Astrocyte of the spinal cord (primary cell): ENCODE results near the gene GRIK2.

ENCODE experiments used
- DNase-seq: peaks from one replicate; pipeline ENCODE4 v3.0.0; 2011; ENCODE audit warnings: low read depth, low spot score
- H3K4me3 ChIP-seq: 2 replicates; pipeline ENCODE4 v1.5.1; 2011; ENCODE audit warnings: low read depth, mild to moderate bottlenecking, low read length, moderate library complexity
- CTCF ChIP-seq: IDR thresholded peaks from 2 replicates; pipeline ENCODE4 v1.5.1; 2012; ENCODE audit warnings: low read depth, mild to moderate bottlenecking, low read length, inconsistent platforms
- in situ Hi-C: cut with HindIII; loops from 2 replicates; pipeline ENCODE4 v1.10.0; 2017; ENCODE audit warnings: low sequenced_read_pairs

The GRIK2 gene

GRCh38 chr6:101399616-101400162 lies 6.2 kb downstream of the GRIK2 start:
- in situ Hi-C loops, result no loop called here
- no peak for TF ChIP-seq CTCF
- peak overlapping the region; percentile 35 for H3K4me3 ChIP-seq
- no peak for DNase-seq

- no peak for TF ChIP-seq CTCF
- no peak overlapping the region for H3K4me3 ChIP-seq
- DNase-seq, result no peak
- in situ Hi-C loops, result no loop called here
Measured at GRCh38 chr6:101400326-101401135, 7.0 kb downstream of the GRIK2 start.

GRCh38 chr6:101401171-101401570 lies 7.7 kb downstream of the GRIK2 start:
- DNase-seq, result no peak
- in situ Hi-C loops, result no loop called here
- TF ChIP-seq CTCF, result no peak
- no peak overlapping the region for H3K4me3 ChIP-seq

- TF ChIP-seq CTCF, result no peak
- no peak for DNase-seq
- in situ Hi-C loops, result no loop called here
- H3K4me3 ChIP-seq, result peak overlapping the region; percentile 35
Measured at GRCh38 chr6:101401792-101402621, 8.5 kb downstream of the GRIK2 start.

- H3K4me3 ChIP-seq, result peak overlapping the region; percentile 35
- in situ Hi-C loops, result no loop called here
- no peak for DNase-seq
- TF ChIP-seq CTCF, result no peak
Measured at GRCh38 chr6:101402622-101403031, 9.1 kb downstream of the GRIK2 start.

- H3K4me3 ChIP-seq, result no peak overlapping the region
- no peak for TF ChIP-seq CTCF
- no peak for DNase-seq
- in situ Hi-C loops, result no loop called here
Measured at GRCh38 chr6:101403216-101403945, 9.9 kb downstream of the GRIK2 start.
